GM23338 (cell line): ENCODE measurements around the gene MORC2. TPM values are rescaled to one million over a fixed set of nuclear protein-coding genes. Genes with fewer than 3 reads are reported as not detected.

ENCODE experiments used
- ATAC-seq: fragments of 200-7000 bp; cut with Tn5 transposase; 3 replicates; pipeline ENCODE4 v1.9.1; 2020
- DNase-seq: peaks from one replicate; pipeline ENCODE4 v3.0.0-alpha.2; 2015; ENCODE audit warnings: low spot score
- H2AFZ ChIP-seq: fragments of 200-600 bp; sonication (generic); 2 replicates; pipeline ENCODE4 v1.8.0; 2016; ENCODE audit warnings: antibody characterized with exemption, mild to moderate bottlenecking, moderate library complexity
- H3F3A ChIP-seq: fragments of 200-600 bp; sonication (generic); replicated peaks from 2 replicates; pipeline ENCODE4 v1.8.0; 2017; ENCODE audit warnings: antibody characterized with exemption, mixed run types, low read depth
- H3K27ac ChIP-seq: fragments of 200-600 bp; sonication (generic); 2 replicates; pipeline ENCODE4 v1.6.1; 2016; ENCODE audit warnings: low read depth
- H3K27me3 ChIP-seq: fragments of 200-600 bp; sonication (generic); 2 replicates; pipeline ENCODE4 v1.8.0; 2016; ENCODE audit warnings: mild to moderate bottlenecking, mixed run types, moderate library complexity; ENCODE audit not compliant: insufficient read depth
- H3K36me3 ChIP-seq: fragments of 200-600 bp; sonication (generic); 2 replicates; pipeline ENCODE4 v1.8.0; 2016; ENCODE audit warnings: mild to moderate bottlenecking; ENCODE audit not compliant: insufficient read depth
- H3K4me1 ChIP-seq: fragments of 200-600 bp; sonication (generic); 2 replicates; pipeline ENCODE4 v1.8.0; 2016; ENCODE audit warnings: mild to moderate bottlenecking, moderate library complexity; ENCODE audit not compliant: insufficient read depth
- H3K4me2 ChIP-seq: fragments of 200-600 bp; sonication (generic); 2 replicates; pipeline ENCODE4 v1.7.1; 2017; ENCODE audit warnings: mixed run types
- H3K4me3 ChIP-seq: fragments of 200-600 bp; sonication (generic); 2 replicates; pipeline ENCODE4 v1.6.1; 2016; ENCODE audit warnings: mixed run types
- H3K79me2 ChIP-seq: fragments of 200-600 bp; sonication (generic); replicated peaks from 2 replicates; pipeline ENCODE4 v1.8.0; 2017; ENCODE audit warnings: mild to moderate bottlenecking; ENCODE audit not compliant: insufficient read depth
- H3K9me2 ChIP-seq: fragments of 200-600 bp; sonication (generic); 2 replicates; pipeline ENCODE4 v1.8.0; 2017; ENCODE audit not compliant: insufficient read depth
- H4K20me1 ChIP-seq: fragments of 200-600 bp; sonication (generic); replicated peaks from 2 replicates; pipeline ENCODE4 v1.8.0; 2017; ENCODE audit warnings: mild to moderate bottlenecking; ENCODE audit not compliant: insufficient read depth
- H3K27ac Mint-ChIP-seq: 2 replicates; pipeline ENCODE4 v1.8.0; 2020; ENCODE audit warnings: inconsistent platforms, mild to moderate bottlenecking, moderate library complexity, mixed read lengths
- H3K27me3 Mint-ChIP-seq: 3 replicates; pipeline ENCODE4 v1.8.0; 2022; ENCODE audit warnings: low read depth, mild to moderate bottlenecking, moderate library complexity, mixed read lengths, inconsistent platforms; ENCODE audit not compliant: insufficient read depth, poor library complexity
- H3K36me3 Mint-ChIP-seq: 3 replicates; pipeline ENCODE4 v1.8.0; 2021; ENCODE audit warnings: low read depth, mild to moderate bottlenecking, inconsistent platforms, moderate library complexity, mixed read lengths
- H3K4me1 Mint-ChIP-seq: 3 replicates; pipeline ENCODE4 v1.8.0; 2020; ENCODE audit warnings: mild to moderate bottlenecking, inconsistent platforms, mixed read lengths
- H3K4me3 Mint-ChIP-seq: 3 replicates; pipeline ENCODE4 v1.8.0; 2021; ENCODE audit warnings: moderate library complexity, mild to moderate bottlenecking, inconsistent platforms, mixed read lengths
- H3K9me3 Mint-ChIP-seq: 3 replicates; pipeline ENCODE4 v1.8.0; 2020; ENCODE audit warnings: moderate library complexity, mild to moderate bottlenecking, inconsistent platforms, mixed read lengths
- CTCF ChIP-seq, 2 experiments: fragments of 200-600 bp in 1 of 2; sonication (generic) in 1 of 2; conservative IDR thresholded peaks; 2 replicates each; pipeline versions ENCODE4 v1.5.1 to v1.6.1; 2016 to 2017; ENCODE audit warnings: antibody characterized with exemption in 2 of 2, low read depth in 2 of 2, mild to moderate bottlenecking in 2 of 2, moderate library complexity in 1 of 2
- EZH2phosphoT487 ChIP-seq: fragments of 200-600 bp; sonication (generic); IDR thresholded peaks from one replicate; pipeline ENCODE4 v1.8.1; 2018; ENCODE audit warnings: antibody characterized with exemption; ENCODE audit not compliant: unreplicated experiment
- JUNB ChIP-seq: IDR thresholded peaks from one replicate; pipeline ENCODE4 v1.6.1; 2016; ENCODE audit warnings: antibody characterized with exemption; ENCODE audit not compliant: unreplicated experiment
- NANOG ChIP-seq: IDR thresholded peaks from 2 replicates; pipeline ENCODE4 v1.6.1; 2016; ENCODE audit warnings: antibody characterized with exemption, borderline replicate concordance
- ZNF114 ChIP-seq: fragments of 250-450 bp; sonication (Bioruptor Pico); IDR thresholded peaks from 2 replicates; pipeline ENCODE4 v1.5.0; 2020; ENCODE audit warnings: mild to moderate bottlenecking, moderate library complexity
- polyA plus RNA-seq: library from polyadenylated mRNA; unstranded; fragments of >200 nt; fragmentation: Nextera tagmentation; extraction: Ambion mirVana; gene quantifications from 2 replicates; pipeline ENCODE4 v1.2.1, GENCODE V29; 2016
- total RNA-seq: library from RNA; depleted of rRNA; stranded (reverse); fragments of >200 nt; shearing (Covaris generic); gene quantifications from 2 replicates; pipeline ENCODE4 v1.2.3, GENCODE V29; 2014
- TF ChIP-seq, protein P1 (sequence below): IDR thresholded peaks from 2 replicates; pipeline ENCODE4 v1.6.1; 2016; ENCODE audit warnings: antibody characterized with exemption
- TF ChIP-seq, protein P2 (sequence below): IDR thresholded peaks from one replicate; pipeline ENCODE4 v1.6.1; 2018; ENCODE audit warnings: antibody characterized with exemption; ENCODE audit not compliant: unreplicated experiment

MORC2 gene
- total and polyA plus RNA-seq, 2 experiments from 2014 or later: 33.1 to 63.8 TPM

- no peak overlapping the region for H3K27ac Mint-ChIP-seq
- Histone ChIP-seq H3K36me3 (peaks cover 26% of the 10 kb centered on the region), H3K4me1 (no peaks in the 10 kb centered on the region), H3K9me2 (no peaks in the 10 kb centered on the region), H2AFZ (no peak overlapping the region), H4K20me1 (peaks cover 35% of the 10 kb centered on the region), H3K79me2 (peaks cover 41% of the 10 kb centered on the region), H3K4me2 (no peak overlapping the region), H3K27ac (no peak overlapping the region), H3F3A (no peaks in the 10 kb centered on the region; the same call in 1 of the 2 replicates), H3K4me3 (no peak overlapping the region), H3K27me3 (no peaks in the 10 kb centered on the region)
- H3K36me3 Mint-ChIP-seq: peaks cover 65% of the 10 kb centered on the region
- ATAC-seq: peak; percentile 66
- no peaks in the 10 kb centered on the region for H3K4me1 Mint-ChIP-seq
- no peaks in the 10 kb centered on the region for H3K27me3 Mint-ChIP-seq
- H3K9me3 Mint-ChIP-seq: peaks cover 56% of the 10 kb centered on the region; the same call in 2 of the 3 replicates
- H3K4me3 Mint-ChIP-seq: no peak overlapping the region
- peak; percentile 31 for DNase-seq
- no peak for TF ChIP-seq NANOG
- TF ChIP-seq ZNF114 (CRISPR knock-in tag): no peak
- TF ChIP-seq, protein P1, sequence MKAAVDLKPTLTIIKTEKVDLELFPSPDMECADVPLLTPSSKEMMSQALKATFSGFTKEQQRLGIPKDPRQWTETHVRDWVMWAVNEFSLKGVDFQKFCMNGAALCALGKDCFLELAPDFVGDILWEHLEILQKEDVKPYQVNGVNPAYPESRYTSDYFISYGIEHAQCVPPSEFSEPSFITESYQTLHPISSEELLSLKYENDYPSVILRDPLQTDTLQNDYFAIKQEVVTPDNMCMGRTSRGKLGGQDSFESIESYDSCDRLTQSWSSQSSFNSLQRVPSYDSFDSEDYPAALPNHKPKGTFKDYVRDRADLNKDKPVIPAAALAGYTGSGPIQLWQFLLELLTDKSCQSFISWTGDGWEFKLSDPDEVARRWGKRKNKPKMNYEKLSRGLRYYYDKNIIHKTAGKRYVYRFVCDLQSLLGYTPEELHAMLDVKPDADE: no peak
- peak in 1 of 2 experiments; percentile 13; a peak in 1 of 4 replicates for TF ChIP-seq CTCF (conservative IDR thresholded peaks at IDR 0.05; ENCODE audit: low read depth in 2 of 2)
Measured at GRCh38 chr22:30979932-30980331, 11.4 kb upstream of the MORC2 start.

GRCh38 chr22:30978304-30978962, 9.9 kb upstream of the MORC2 start:
- H3K9me3 Mint-ChIP-seq: peaks cover 57% of the 10 kb centered on the region; the same call in 2 of the 3 replicates
- ATAC-seq: no peak

More at GRCh38 chr22:30978304-30978962, 9.9 kb upstream of the MORC2 start:
- H3K4me1 ChIP-seq: no peaks in the 10 kb centered on the region
- no peak overlapping the region for H3K4me3 ChIP-seq
- H3K27ac Mint-ChIP-seq: no peak overlapping the region
- DNase-seq: no peak
- peaks cover 67% of the 10 kb centered on the region for H3K36me3 Mint-ChIP-seq
- no peak overlapping the region for H3K27ac ChIP-seq
- H4K20me1 ChIP-seq: peaks cover 50% of the 10 kb centered on the region
- TF ChIP-seq JUNB (no peak), EZH2phosphoT487 (no peak), NANOG (no peak)
- TF ChIP-seq, protein P2, sequence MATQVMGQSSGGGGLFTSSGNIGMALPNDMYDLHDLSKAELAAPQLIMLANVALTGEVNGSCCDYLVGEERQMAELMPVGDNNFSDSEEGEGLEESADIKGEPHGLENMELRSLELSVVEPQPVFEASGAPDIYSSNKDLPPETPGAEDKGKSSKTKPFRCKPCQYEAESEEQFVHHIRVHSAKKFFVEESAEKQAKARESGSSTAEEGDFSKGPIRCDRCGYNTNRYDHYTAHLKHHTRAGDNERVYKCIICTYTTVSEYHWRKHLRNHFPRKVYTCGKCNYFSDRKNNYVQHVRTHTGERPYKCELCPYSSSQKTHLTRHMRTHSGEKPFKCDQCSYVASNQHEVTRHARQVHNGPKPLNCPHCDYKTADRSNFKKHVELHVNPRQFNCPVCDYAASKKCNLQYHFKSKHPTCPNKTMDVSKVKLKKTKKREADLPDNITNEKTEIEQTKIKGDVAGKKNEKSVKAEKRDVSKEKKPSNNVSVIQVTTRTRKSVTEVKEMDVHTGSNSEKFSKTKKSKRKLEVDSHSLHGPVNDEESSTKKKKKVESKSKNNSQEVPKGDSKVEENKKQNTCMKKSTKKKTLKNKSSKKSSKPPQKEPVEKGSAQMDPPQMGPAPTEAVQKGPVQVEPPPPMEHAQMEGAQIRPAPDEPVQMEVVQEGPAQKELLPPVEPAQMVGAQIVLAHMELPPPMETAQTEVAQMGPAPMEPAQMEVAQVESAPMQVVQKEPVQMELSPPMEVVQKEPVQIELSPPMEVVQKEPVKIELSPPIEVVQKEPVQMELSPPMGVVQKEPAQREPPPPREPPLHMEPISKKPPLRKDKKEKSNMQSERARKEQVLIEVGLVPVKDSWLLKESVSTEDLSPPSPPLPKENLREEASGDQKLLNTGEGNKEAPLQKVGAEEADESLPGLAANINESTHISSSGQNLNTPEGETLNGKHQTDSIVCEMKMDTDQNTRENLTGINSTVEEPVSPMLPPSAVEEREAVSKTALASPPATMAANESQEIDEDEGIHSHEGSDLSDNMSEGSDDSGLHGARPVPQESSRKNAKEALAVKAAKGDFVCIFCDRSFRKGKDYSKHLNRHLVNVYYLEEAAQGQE: no peak
- TF ChIP-seq, protein P1: no peak
- H3K36me3 ChIP-seq: peaks cover 33% of the 10 kb centered on the region
- no peaks in the 10 kb centered on the region for H3K9me2 ChIP-seq
- H3K27me3 ChIP-seq: no peaks in the 10 kb centered on the region
- peaks cover 56% of the 10 kb centered on the region for H3K79me2 ChIP-seq
- H3K27me3 Mint-ChIP-seq: no peaks in the 10 kb centered on the region
- H3K4me3 Mint-ChIP-seq: no peak overlapping the region
- H3K4me1 Mint-ChIP-seq: no peaks in the 10 kb centered on the region
- H3K4me2 ChIP-seq: no peak overlapping the region
- H3F3A ChIP-seq: no peaks in the 10 kb centered on the region; the same call in 1 of the 2 replicates
- no peak overlapping the region for H2AFZ ChIP-seq
